NB4 (cell line): Measurements from ENCODE around the gene FMN2.

Experiments used
- DNase-seq: peaks from one replicate; pipeline ENCODE4 v3.0.0; 2010; ENCODE audit warnings: low read depth
- H3K4me3 ChIP-seq: one replicate; pipeline ENCODE4 v1.5.1; 2011; ENCODE audit warnings: mild to moderate bottlenecking, low read depth, low read length, moderate library complexity
- MYC ChIP-seq: IDR thresholded peaks from 2 replicates; pipeline ENCODE4 v1.6.1; 2011; ENCODE audit warnings: low read depth, low read length
- POLR2A ChIP-seq: IDR thresholded peaks from 2 replicates; pipeline ENCODE4 v1.6.1; 2011; ENCODE audit warnings: mild to moderate bottlenecking; ENCODE audit not compliant: insufficient read length; ENCODE audit errors: extremely low read depth
- TF ChIP-seq, protein P1 (sequence below): IDR thresholded peaks from one replicate; pipeline ENCODE4 v1.5.1; 2012; ENCODE audit warnings: low read depth, low read length
- TF ChIP-seq, protein P2 (sequence below): IDR thresholded peaks from 2 replicates; pipeline ENCODE4 v1.6.1; 2011; ENCODE audit warnings: low read depth, low read length

The FMN2 gene

GRCh38 chr1:240466509-240466908 lies 374.8 kb downstream of the FMN2 start:
- TF ChIP-seq, protein P1, sequence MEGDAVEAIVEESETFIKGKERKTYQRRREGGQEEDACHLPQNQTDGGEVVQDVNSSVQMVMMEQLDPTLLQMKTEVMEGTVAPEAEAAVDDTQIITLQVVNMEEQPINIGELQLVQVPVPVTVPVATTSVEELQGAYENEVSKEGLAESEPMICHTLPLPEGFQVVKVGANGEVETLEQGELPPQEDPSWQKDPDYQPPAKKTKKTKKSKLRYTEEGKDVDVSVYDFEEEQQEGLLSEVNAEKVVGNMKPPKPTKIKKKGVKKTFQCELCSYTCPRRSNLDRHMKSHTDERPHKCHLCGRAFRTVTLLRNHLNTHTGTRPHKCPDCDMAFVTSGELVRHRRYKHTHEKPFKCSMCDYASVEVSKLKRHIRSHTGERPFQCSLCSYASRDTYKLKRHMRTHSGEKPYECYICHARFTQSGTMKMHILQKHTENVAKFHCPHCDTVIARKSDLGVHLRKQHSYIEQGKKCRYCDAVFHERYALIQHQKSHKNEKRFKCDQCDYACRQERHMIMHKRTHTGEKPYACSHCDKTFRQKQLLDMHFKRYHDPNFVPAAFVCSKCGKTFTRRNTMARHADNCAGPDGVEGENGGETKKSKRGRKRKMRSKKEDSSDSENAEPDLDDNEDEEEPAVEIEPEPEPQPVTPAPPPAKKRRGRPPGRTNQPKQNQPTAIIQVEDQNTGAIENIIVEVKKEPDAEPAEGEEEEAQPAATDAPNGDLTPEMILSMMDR: no peak
- TF ChIP-seq POLR2A: no peak
- TF ChIP-seq, protein P2, sequence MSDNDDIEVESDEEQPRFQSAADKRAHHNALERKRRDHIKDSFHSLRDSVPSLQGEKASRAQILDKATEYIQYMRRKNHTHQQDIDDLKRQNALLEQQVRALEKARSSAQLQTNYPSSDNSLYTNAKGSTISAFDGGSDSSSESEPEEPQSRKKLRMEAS: no peak
- no peak for TF ChIP-seq MYC
- DNase-seq: no peak
- H3K4me3 ChIP-seq: no peak overlapping the region

GRCh38 chr1:240467895-240468294 lies 376.2 kb downstream of the FMN2 start:
- H3K4me3 ChIP-seq: no peak overlapping the region
- no peak for DNase-seq
- no peak for TF ChIP-seq POLR2A
- TF ChIP-seq, protein P2: no peak
- no peak for TF ChIP-seq MYC
- TF ChIP-seq, protein P1: no peak

GRCh38 chr1:240468656-240469055 lies 377.0 kb downstream of the FMN2 start:
- DNase-seq: no peak
- no peak for TF ChIP-seq POLR2A
- TF ChIP-seq, protein P2: no peak
- TF ChIP-seq, protein P1: no peak
- TF ChIP-seq MYC: no peak
- no peak overlapping the region for H3K4me3 ChIP-seq

DNA sequence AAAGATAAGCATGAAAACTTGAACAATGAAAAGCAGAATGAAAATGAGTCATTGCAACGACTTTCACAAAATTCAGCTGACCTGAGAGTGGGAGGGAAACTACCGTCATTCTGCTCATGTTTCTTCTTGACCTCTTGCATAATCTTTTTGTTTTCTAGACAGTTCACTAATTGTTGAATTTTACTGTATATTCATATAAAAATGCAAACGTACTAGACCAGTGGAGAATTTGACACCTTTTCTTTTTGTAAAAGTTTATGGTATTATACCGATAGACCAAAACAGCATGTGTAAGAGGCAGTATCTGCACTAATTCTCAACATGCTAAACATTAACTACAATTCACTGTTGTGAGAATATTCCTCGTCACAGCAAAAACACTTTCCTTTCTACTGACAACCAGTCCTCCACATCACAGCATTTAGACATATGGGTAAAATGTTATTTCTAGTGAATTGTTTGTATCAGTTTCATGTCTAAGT lies 382.5 kb downstream of the FMN2 start:
- DNase-seq: peak; percentile 34
- H3K4me3 ChIP-seq: no peak overlapping the region
- TF ChIP-seq, protein P1: no peak
- no peak for TF ChIP-seq MYC

DNA sequence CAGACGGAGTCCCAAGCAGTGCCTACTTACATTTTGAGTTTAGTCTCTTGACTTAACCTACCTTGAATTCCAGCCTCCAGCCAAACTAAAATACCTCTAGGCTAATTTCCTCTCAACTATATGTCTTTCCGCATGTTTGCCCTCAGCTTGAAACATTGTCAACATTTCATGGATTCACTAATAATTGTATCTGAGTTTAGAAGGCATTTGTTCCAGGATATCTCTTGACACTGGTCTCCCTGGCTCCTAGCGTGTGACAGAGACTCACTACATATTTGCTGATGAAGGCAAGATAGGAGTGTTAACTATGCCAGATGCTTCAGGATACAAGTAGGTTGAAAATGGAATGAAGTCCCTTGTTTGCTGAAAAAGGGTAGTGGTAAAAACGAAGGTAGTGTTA lies 384.1 kb downstream of the FMN2 start:
- TF ChIP-seq MYC (no peak), POLR2A (no peak)
- TF ChIP-seq, protein P2: no peak
- TF ChIP-seq, protein P1: no peak

GRCh38 chr1:240478536-240478935 lies 386.9 kb downstream of the FMN2 start:
- TF ChIP-seq, protein P2: no peak
- no peak for TF ChIP-seq MYC
- no peak for TF ChIP-seq POLR2A
- TF ChIP-seq, protein P1: no peak
- DNase-seq: no peak
- H3K4me3 ChIP-seq: no peak overlapping the region

More for the DNA sequence above, 384.1 kb downstream of the FMN2 start:
- DNase-seq: no peak
- no peak overlapping the region for H3K4me3 ChIP-seq
